AML-193 (cell line): Measurements from ENCODE around the gene SLC35F3.
"Not testable (repeated sequence)": the region's sequence is repeated elsewhere in the genome, so short reads cannot be mapped to it uniquely, and the experiment has no call there.

Experiments used
- DNase-seq, 2 experiments: peaks; one replicate each; lab custom pipeline; 2025; lab: John Stamatoyannopoulos, UW

The SLC35F3 gene

GRCh38 chr1:233904633-233905415 is at the start of gene SLC35F3:
SLC35F3 (plus strand) TSS chr1:233904676.
- DNase-seq = no peak

GRCh38 chr1:233859446-233859845 is 45.0 kb upstream of the SLC35F3 start:
- peak in 1 of 2 experiments; percentile 6 for DNase-seq

- DNase-seq = no peak
These were observed 40.5 kb upstream of the SLC35F3 start for GRCh38 chr1:233863901-233864545.

- DNase-seq = no peak
These were observed 39.9 kb upstream of the SLC35F3 start for GRCh38 chr1:233864578-233864977.

GRCh38 chr1:233865216-233865615 is 39.3 kb upstream of the SLC35F3 start:
- no peak for DNase-seq

- DNase-seq = no peak
These were observed 38.6 kb upstream of the SLC35F3 start for GRCh38 chr1:233865902-233866301.

GRCh38 chr1:233867028-233867427 is 37.4 kb upstream of the SLC35F3 start:
- no peak for DNase-seq

GRCh38 chr1:233868461-233868860 is 36.0 kb upstream of the SLC35F3 start:
- peak in 1 of 2 experiments; percentile 2 for DNase-seq

- no peak for DNase-seq
These were observed 34.8 kb upstream of the SLC35F3 start for GRCh38 chr1:233869680-233870079.

- no peak for DNase-seq
These were observed 30.8 kb upstream of the SLC35F3 start for GRCh38 chr1:233873666-233874065.

GRCh38 chr1:233879841-233880240 is 24.6 kb upstream of the SLC35F3 start:
- no peak for DNase-seq

GRCh38 chr1:233883671-233884070 is 20.8 kb upstream of the SLC35F3 start:
- DNase-seq = no peak

GRCh38 chr1:233884461-233885151 is 19.9 kb upstream of the SLC35F3 start:
- DNase-seq = no peak

- no peak for DNase-seq
These were observed 19.1 kb upstream of the SLC35F3 start for GRCh38 chr1:233885196-233885920.

GRCh38 chr1:233891151-233891550 is 13.3 kb upstream of the SLC35F3 start:
- not testable (repeated sequence) for DNase-seq

GRCh38 chr1:233897325-233898162 is 6.9 kb upstream of the SLC35F3 start:
- DNase-seq = no peak

- no peak for DNase-seq
These were observed 3.0 kb upstream of the SLC35F3 start for GRCh38 chr1:233901495-233901894.

GRCh38 chr1:233905416-233906051 is 1.1 kb downstream of the SLC35F3 start:
- DNase-seq = no peak

GRCh38 chr1:233907151-233907550 is 2.7 kb downstream of the SLC35F3 start:
- DNase-seq = no peak

GRCh38 chr1:233908092-233908491 is 3.6 kb downstream of the SLC35F3 start:
- no peak for DNase-seq

GRCh38 chr1:233909195-233909594 is 4.7 kb downstream of the SLC35F3 start:
- no peak for DNase-seq
